ENCODE results near the gene MMGT1.

MMGT1 gene

GRCh38 chrX:135988245-135988644 lies 14.5 kb upstream of the MMGT1 start:
- no peak for TF ChIP-seq CTCF (IDR thresholded peaks at IDR 0.05; ENCODE audit: borderline replicate concordance, control extremely low read depth, extremely low read depth, insufficient read depth, missing control alignments)
- no peak for DNase-seq (ENCODE audit: low spot score)
- in situ Hi-C loops (cut with MboI; ENCODE audit: low sequenced_read_pairs, unreplicated experiment): no loop called here

GRCh38 chrX:135985973-135986310 lies 12.2 kb upstream of the MMGT1 start:
- in situ Hi-C loops (cut with MboI; ENCODE audit: low sequenced_read_pairs, unreplicated experiment): no loop called here
- DNase-seq (ENCODE audit: low spot score): no peak
- TF ChIP-seq CTCF (IDR thresholded peaks at IDR 0.05; ENCODE audit: borderline replicate concordance, control extremely low read depth, extremely low read depth, insufficient read depth, missing control alignments): no peak

GRCh38 chrX:135985157-135985972 lies 11.6 kb upstream of the MMGT1 start, which contains the start of gene SLC9A6:
SLC9A6 (plus strand) TSS chrX:135985435; CDS start chrX:135985659, 224 bp downstream.
- no peak for TF ChIP-seq CTCF (IDR thresholded peaks at IDR 0.05; ENCODE audit: borderline replicate concordance, control extremely low read depth, extremely low read depth, insufficient read depth, missing control alignments)
- in situ Hi-C loops (cut with MboI; ENCODE audit: low sequenced_read_pairs, unreplicated experiment): no loop called here
- peak; percentile 84 for DNase-seq (ENCODE audit: low spot score)

GRCh38 chrX:135984791-135985156 lies 11.0 kb upstream of the MMGT1 start:
- in situ Hi-C loops (cut with MboI; ENCODE audit: low sequenced_read_pairs, unreplicated experiment): no loop called here
- no peak for TF ChIP-seq CTCF (IDR thresholded peaks at IDR 0.05; ENCODE audit: borderline replicate concordance, control extremely low read depth, extremely low read depth, insufficient read depth, missing control alignments)
- no peak for DNase-seq (ENCODE audit: low spot score)

- in situ Hi-C loops (cut with MboI; ENCODE audit: low sequenced_read_pairs, unreplicated experiment): no loop called here
- DNase-seq (ENCODE audit: low spot score): no peak
- TF ChIP-seq CTCF (IDR thresholded peaks at IDR 0.05; ENCODE audit: borderline replicate concordance, control extremely low read depth, extremely low read depth, insufficient read depth, missing control alignments): no peak
Measured at GRCh38 chrX:135984256-135984655, 10.5 kb upstream of the MMGT1 start.

- TF ChIP-seq CTCF (IDR thresholded peaks at IDR 0.05; ENCODE audit: borderline replicate concordance, control extremely low read depth, extremely low read depth, insufficient read depth, missing control alignments): no peak
- DNase-seq (ENCODE audit: low spot score): no peak
- in situ Hi-C loops (cut with MboI; ENCODE audit: low sequenced_read_pairs, unreplicated experiment): no loop called here
Measured at GRCh38 chrX:135982860-135983259, 9.1 kb upstream of the MMGT1 start.
